IPS-NIHi7 (cell line): ENCODE results near the gene B3GAT1.

Source experiments
- DNase-seq: peaks from one replicate; pipeline ENCODE4 v3.0.0; 2012; ENCODE audit warnings: mixed read lengths; ENCODE audit errors: extremely low spot score

The B3GAT1 gene

GRCh38 chr11:134334796-134335571 is 77.1 kb downstream of the B3GAT1 start:
- DNase-seq = no peak

- no peak for DNase-seq
Observed at GRCh38 chr11:134333946-134334345, 78.1 kb downstream of the B3GAT1 start.

GRCh38 chr11:134333312-134333711 is 78.7 kb downstream of the B3GAT1 start:
- no peak for DNase-seq

- DNase-seq = no peak
Observed at GRCh38 chr11:134332782-134333181, 79.3 kb downstream of the B3GAT1 start.

GRCh38 chr11:134332189-134332631 is 79.8 kb downstream of the B3GAT1 start:
- DNase-seq = peak; percentile 57

- DNase-seq = peak; percentile 98
Observed at GRCh38 chr11:134331354-134332188, 80.5 kb downstream of the B3GAT1 start, which contains the start of gene GLB1L2. GLB1L2 (plus strand) TSS chr11:134331988; CDS start chr11:134332062, 74 bp downstream.

GRCh38 chr11:134330611-134331353 is 81.3 kb downstream of the B3GAT1 start:
- no peak for DNase-seq
